SU-DHL-6 (cell line): ENCODE data around the gene SSNA1.

ENCODE experiments used
- EZH2phosphoT487 ChIP-seq: fragments of 200-600 bp; sonication (generic), shearing (Covaris generic); conservative IDR thresholded peaks from 2 replicates; pipeline ENCODE4 v1.6.1; 2018; ENCODE audit warnings: mild to moderate bottlenecking, antibody characterized with exemption, low read length, moderate library complexity, mixed read lengths
- TF ChIP-seq, protein P1 (sequence below): fragments of 200-600 bp; sonication (generic); IDR thresholded peaks from one replicate; pipeline ENCODE4 v1.5.1; 2017; ENCODE audit warnings: antibody characterized with exemption, mild to moderate bottlenecking, low read length, moderate library complexity; ENCODE audit not compliant: insufficient read depth, poor library complexity, severe bottlenecking

DNA sequence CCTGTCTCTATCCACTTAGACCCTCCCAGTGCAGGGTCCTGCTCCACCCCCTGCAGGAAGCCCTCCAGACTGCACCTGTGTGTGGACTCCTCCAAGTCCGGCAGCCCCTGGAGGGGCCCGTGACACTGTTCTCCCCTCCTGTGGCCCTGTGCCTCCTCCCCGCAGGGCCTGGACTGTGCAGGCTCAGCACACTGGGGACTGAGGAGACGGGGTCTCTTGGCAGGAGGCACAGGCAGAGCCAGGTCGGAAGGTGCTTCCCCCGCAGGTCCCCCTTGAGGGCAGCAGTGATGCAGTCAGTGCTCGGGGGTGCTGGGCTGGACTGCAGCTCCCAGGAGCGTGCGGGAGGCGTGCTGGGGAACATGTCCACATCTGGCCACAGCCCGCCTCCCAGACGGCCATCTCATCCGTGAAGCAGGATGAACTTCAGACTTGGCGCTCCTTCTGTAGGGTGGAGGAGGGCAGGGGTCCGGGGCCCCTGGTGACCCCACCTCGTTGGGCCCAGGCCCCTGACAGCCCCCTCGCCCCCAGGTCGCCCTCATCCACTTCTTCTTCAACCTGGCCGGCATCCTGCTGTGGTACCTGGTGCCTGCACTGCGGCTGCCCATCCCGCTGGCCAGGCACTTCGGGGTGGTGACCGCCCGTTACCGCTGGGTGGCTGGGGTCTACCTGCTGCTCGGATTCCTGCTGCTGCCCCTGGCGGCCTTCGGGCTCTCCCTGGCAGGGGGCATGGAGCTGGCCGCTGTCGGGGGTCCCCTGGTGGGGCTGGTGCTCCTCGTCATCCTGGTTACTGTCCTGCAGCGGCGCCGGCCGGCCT is 47.2 kb downstream of the SSNA1 start:
- TF ChIP-seq, protein P1, sequence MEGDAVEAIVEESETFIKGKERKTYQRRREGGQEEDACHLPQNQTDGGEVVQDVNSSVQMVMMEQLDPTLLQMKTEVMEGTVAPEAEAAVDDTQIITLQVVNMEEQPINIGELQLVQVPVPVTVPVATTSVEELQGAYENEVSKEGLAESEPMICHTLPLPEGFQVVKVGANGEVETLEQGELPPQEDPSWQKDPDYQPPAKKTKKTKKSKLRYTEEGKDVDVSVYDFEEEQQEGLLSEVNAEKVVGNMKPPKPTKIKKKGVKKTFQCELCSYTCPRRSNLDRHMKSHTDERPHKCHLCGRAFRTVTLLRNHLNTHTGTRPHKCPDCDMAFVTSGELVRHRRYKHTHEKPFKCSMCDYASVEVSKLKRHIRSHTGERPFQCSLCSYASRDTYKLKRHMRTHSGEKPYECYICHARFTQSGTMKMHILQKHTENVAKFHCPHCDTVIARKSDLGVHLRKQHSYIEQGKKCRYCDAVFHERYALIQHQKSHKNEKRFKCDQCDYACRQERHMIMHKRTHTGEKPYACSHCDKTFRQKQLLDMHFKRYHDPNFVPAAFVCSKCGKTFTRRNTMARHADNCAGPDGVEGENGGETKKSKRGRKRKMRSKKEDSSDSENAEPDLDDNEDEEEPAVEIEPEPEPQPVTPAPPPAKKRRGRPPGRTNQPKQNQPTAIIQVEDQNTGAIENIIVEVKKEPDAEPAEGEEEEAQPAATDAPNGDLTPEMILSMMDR = no peak
- no peak for TF ChIP-seq EZH2phosphoT487
